HG03565 (cell line): ENCODE data around the gene XRCC1.
"Not testable (repeated sequence)": the region's sequence is repeated elsewhere in the genome, so short reads cannot be mapped to it uniquely, and the experiment has no call there.

Experiments
- ATAC-seq: cut with Tn5 transposase; IDR thresholded peaks from one replicate; pipeline ENCODE4 v1.9.1; 2021; ENCODE audit warnings: mild to moderate bottlenecking, moderate library complexity; ENCODE audit not compliant: unreplicated experiment

Gene XRCC1

GRCh38 chr19:43605875-43606568 lies 30.7 kb upstream of the XRCC1 start:
- no peak for ATAC-seq

GRCh38 chr19:43600326-43600725 lies 25.0 kb upstream of the XRCC1 start:
- not testable (repeated sequence) for ATAC-seq

- ATAC-seq = no peak
Observed at GRCh38 chr19:43599635-43600295, 24.4 kb upstream of the XRCC1 start.

- no peak for ATAC-seq
Observed at GRCh38 chr19:43598445-43599240, 23.3 kb upstream of the XRCC1 start.

GRCh38 chr19:43597876-43598275 lies 22.5 kb upstream of the XRCC1 start:
- no peak for ATAC-seq

GRCh38 chr19:43596842-43597461 lies 21.6 kb upstream of the XRCC1 start:
- no peak for ATAC-seq

GRCh38 chr19:43595999-43596841 lies 20.9 kb upstream of the XRCC1 start, which contains the start of the genes IRGQ and ZNF576:
IRGQ (minus strand) TSS chr19:43596134; CDS start chr19:43595338, 796 bp downstream.
ZNF576 (plus strand) TSS chr19:43596595; CDS start chr19:43597109, 514 bp downstream.
- peak; percentile 71 for ATAC-seq

- no peak for ATAC-seq
Observed at GRCh38 chr19:43595605-43595998, 20.3 kb upstream of the XRCC1 start.

GRCh38 chr19:43594710-43595604 lies 19.6 kb upstream of the XRCC1 start:
- ATAC-seq = peak; percentile 23

- ATAC-seq = no peak
Observed at GRCh38 chr19:43594081-43594697, 18.9 kb upstream of the XRCC1 start.

GRCh38 chr19:43592800-43593350 lies 17.5 kb upstream of the XRCC1 start:
- no peak for ATAC-seq

GRCh38 chr19:43591904-43592772 lies 16.8 kb upstream of the XRCC1 start:
- no peak for ATAC-seq

GRCh38 chr19:43589678-43590077 lies 14.4 kb upstream of the XRCC1 start:
- no peak for ATAC-seq

GRCh38 chr19:43589277-43589676 lies 13.9 kb upstream of the XRCC1 start:
- ATAC-seq = no peak

GRCh38 chr19:43587029-43587428 lies 11.7 kb upstream of the XRCC1 start:
- not testable (repeated sequence) for ATAC-seq

GRCh38 chr19:43586346-43586745 lies 11.0 kb upstream of the XRCC1 start:
- no peak for ATAC-seq

GRCh38 chr19:43584484-43584883 lies 9.2 kb upstream of the XRCC1 start:
- ATAC-seq = no peak
